Stimulated activated CD4-positive, alpha-beta T cell treated with anti-CD3 and anti-CD28 coated beads, Interleukin-4, amount 100 ng/mL, for 24 hours (primary cell): ENCODE measurements around the gene RHD.
"Not testable (repeated sequence)": the region's sequence is repeated elsewhere in the genome, so short reads cannot be mapped to it uniquely, and the experiment has no call there.

ENCODE experiments used
- DNase-seq: peaks from one replicate; pipeline ENCODE4 v3.0.0-alpha.2; 2020

RHD gene

GRCh38 chr1:25360596-25361581 lies 88.6 kb downstream of the RHD start:
- DNase-seq, result no peak

- DNase-seq, result no peak
These were observed 89.6 kb downstream of the RHD start for GRCh38 chr1:25361901-25362300.

- not testable (repeated sequence) for DNase-seq
These were observed 90.6 kb downstream of the RHD start for GRCh38 chr1:25362634-25363559.

GRCh38 chr1:25369241-25369640 lies 96.9 kb downstream of the RHD start:
- no peak for DNase-seq

- not testable (repeated sequence) for DNase-seq
These were observed 97.5 kb downstream of the RHD start for GRCh38 chr1:25369691-25370271.

GRCh38 chr1:25371757-25372156 lies 99.4 kb downstream of the RHD start:
- DNase-seq, result not testable (repeated sequence)

GRCh38 chr1:25378367-25378766 lies 106.1 kb downstream of the RHD start:
- DNase-seq, result not testable (repeated sequence)
